ENCODE results near the gene MRC1.

The MRC1 gene

GRCh38 chr10:17918187-17918903 is 109.2 kb downstream of the MRC1 start:
- H3K4me3 ChIP-seq (ENCODE audit: low read length, poor library complexity, severe bottlenecking) = no peak overlapping the region

GRCh38 chr10:17921378-17921777 is 112.2 kb downstream of the MRC1 start:
- Histone ChIP-seq H2AFZ (ENCODE audit: low read length) (no peak overlapping the region), H4K20me1 (ENCODE audit: insufficient read depth, low read length, poor library complexity, severe bottlenecking) (no peaks in the 10 kb centered on the region), H3K79me2 (ENCODE audit: insufficient read depth, low read length) (no peaks in the 10 kb centered on the region), H3K27me3 (ENCODE audit: insufficient read depth, low read length, poor library complexity, severe bottlenecking) (no peaks in the 10 kb centered on the region), H3F3A (ENCODE audit: low read depth) (no peaks in the 10 kb centered on the region), H3K4me3 (ENCODE audit: low read length, poor library complexity, severe bottlenecking) (no peak overlapping the region), H3K9me2 (replicated peaks; ENCODE audit: low read depth, low read length) (no peaks in the 10 kb centered on the region; the same call in 1 of the 2 replicates), H3K9ac (ENCODE audit: low read depth, low read length, poor library complexity, severe bottlenecking) (no peak overlapping the region), H3K4me2 (ENCODE audit: low read depth, low read length, poor library complexity, severe bottlenecking) (no peak overlapping the region), H3K4me1 (ENCODE audit: insufficient read depth, low read length, poor library complexity, severe bottlenecking) (no peaks in the 10 kb centered on the region), H3K9me3 (ENCODE audit: insufficient read depth, low read depth, low read length) (no peaks in the 10 kb centered on the region), H3K36me3 (ENCODE audit: insufficient read depth, low read length) (no peaks in the 10 kb centered on the region)
- TF ChIP-seq EZH2phosphoT487 (IDR thresholded peaks at IDR 0.05; ENCODE audit: borderline replicate concordance) = no peak
- no peak for TF ChIP-seq CTCF (conservative IDR thresholded peaks at IDR 0.05; ENCODE audit: low read length)

More at GRCh38 chr10:17918187-17918903, 109.2 kb downstream of the MRC1 start:
- Histone ChIP-seq H3F3A (ENCODE audit: low read depth) (no peaks in the 10 kb centered on the region), H4K20me1 (ENCODE audit: insufficient read depth, low read length, poor library complexity, severe bottlenecking) (no peaks in the 10 kb centered on the region), H3K27me3 (ENCODE audit: insufficient read depth, low read length, poor library complexity, severe bottlenecking) (no peaks in the 10 kb centered on the region), H3K9me2 (replicated peaks; ENCODE audit: low read depth, low read length) (no peaks in the 10 kb centered on the region), H3K4me1 (ENCODE audit: insufficient read depth, low read length, poor library complexity, severe bottlenecking) (no peaks in the 10 kb centered on the region), H3K9me3 (ENCODE audit: insufficient read depth, low read depth, low read length) (no peaks in the 10 kb centered on the region), H3K79me2 (ENCODE audit: insufficient read depth, low read length) (no peaks in the 10 kb centered on the region), H3K36me3 (ENCODE audit: insufficient read depth, low read length) (no peaks in the 10 kb centered on the region), H3K4me2 (ENCODE audit: low read depth, low read length, poor library complexity, severe bottlenecking) (no peak overlapping the region), H2AFZ (ENCODE audit: low read length) (no peak overlapping the region), H3K9ac (ENCODE audit: low read depth, low read length, poor library complexity, severe bottlenecking) (no peak overlapping the region)
- TF ChIP-seq EZH2phosphoT487 (IDR thresholded peaks at IDR 0.05; ENCODE audit: borderline replicate concordance) (no peak), CTCF (conservative IDR thresholded peaks at IDR 0.05; ENCODE audit: low read length) (no peak)

- H3K4me2 ChIP-seq (ENCODE audit: low read depth, low read length, poor library complexity, severe bottlenecking) = no peak overlapping the region
- H3K9me2 ChIP-seq (replicated peaks; ENCODE audit: low read depth, low read length) = no peaks in the 10 kb centered on the region; the same call in 1 of the 2 replicates
- H3K9me3 ChIP-seq (ENCODE audit: insufficient read depth, low read depth, low read length) = no peaks in the 10 kb centered on the region
- no peaks in the 10 kb centered on the region for H4K20me1 ChIP-seq (ENCODE audit: insufficient read depth, low read length, poor library complexity, severe bottlenecking)
- TF ChIP-seq EZH2phosphoT487 (IDR thresholded peaks at IDR 0.05; ENCODE audit: borderline replicate concordance) (no peak), CTCF (conservative IDR thresholded peaks at IDR 0.05; ENCODE audit: low read length) (no peak)
- no peak overlapping the region for H3K9ac ChIP-seq (ENCODE audit: low read depth, low read length, poor library complexity, severe bottlenecking)
- H3K4me3 ChIP-seq (ENCODE audit: low read length, poor library complexity, severe bottlenecking) = no peak overlapping the region
- H3K79me2 ChIP-seq (ENCODE audit: insufficient read depth, low read length) = no peaks in the 10 kb centered on the region
- no peaks in the 10 kb centered on the region for H3F3A ChIP-seq (ENCODE audit: low read depth)
- no peaks in the 10 kb centered on the region for H3K36me3 ChIP-seq (ENCODE audit: insufficient read depth, low read length)
- no peaks in the 10 kb centered on the region for H3K4me1 ChIP-seq (ENCODE audit: insufficient read depth, low read length, poor library complexity, severe bottlenecking)
- no peak overlapping the region for H2AFZ ChIP-seq (ENCODE audit: low read length)
- H3K27me3 ChIP-seq (ENCODE audit: insufficient read depth, low read length, poor library complexity, severe bottlenecking) = no peaks in the 10 kb centered on the region
Measured at GRCh38 chr10:17923728-17924127, 114.6 kb downstream of the MRC1 start.

Measured in Loucy (cell line).